K562 (cell line): Measurements from ENCODE around the gene ATP9A. TPM values are rescaled to one million over a fixed set of nuclear protein-coding genes. Genes with fewer than 3 reads are reported as not detected.
A peak's percentile ranks its signal among the peaks of the same experiment; 100 is the strongest.

Experiments used
- ATAC-seq: fragments of 200-7000 bp; cut with Tn5 transposase; 3 replicates; pipeline ENCODE4 v1.9.1; 2020; ENCODE audit warnings: moderate library complexity
- BruUV-seq: library from RNA; stranded (reverse); fragments of 400-500 nt; replicated peaks from 2 replicates; lab custom pipeline; 2021; lab: Mats Ljungman, UMichigan
- CTCF ChIA-PET: fragments of 300-600 bp; formaldehyde crosslinking; extraction: SDS; loops from one replicate; lab custom pipeline; 2021; ENCODE audit warnings: low intra/inter-chr PET ratio; lab: Yijun Ruan, JAX
- POLR2A ChIA-PET: fragments of 300-600, 350-650 bp; sonication (Branson Sonifier 250); formaldehyde crosslinking; extraction: SDS; loops from one replicate; lab custom pipeline; 2021; ENCODE audit warnings: antibody characterized with exemption, inconsistent platforms; lab: Yijun Ruan, JAX
- DNase-seq, 4 experiments: peaks; one replicate each; pipeline versions ENCODE4 v3.0.0 to v3.0.0-alpha.2; 2011 to 2018; ENCODE audit warnings: low spot score in 3 of 4, mixed read lengths in 3 of 4; ENCODE audit errors: extremely low read depth in 1 of 4
- FAIRE-seq: peaks from 2 replicates; lab custom pipeline; 2011; peaks lifted over from hg19 to GRCh38; lab: Jason Lieb, UNC
- H2AFZ ChIP-seq: 2 replicates; pipeline ENCODE4 v1.6.0; 2011; ENCODE audit warnings: low read depth, low read length, control low read depth, inconsistent platforms
- H3K27ac ChIP-seq: fragments of 200-600 bp; 3 replicates; pipeline ENCODE4 v1.8.0; 2011; ENCODE audit warnings: low read depth, mild to moderate bottlenecking, control low read depth, inconsistent platforms, low read length, moderate library complexity, mixed read lengths; ENCODE audit errors: extremely low read depth
- H3K27me3 ChIP-seq, 2 experiments: fragments of 300-600 bp in 1 of 2; 2 replicates in 1 of 2; 3 replicates in 1 of 2; pipeline versions ENCODE4 v1.6.0 to v1.8.0; 2011; ENCODE audit warnings: inconsistent platforms in 2 of 2, low read length in 2 of 2, mild to moderate bottlenecking in 1 of 2, mixed read lengths in 1 of 2, moderate library complexity in 1 of 2; ENCODE audit not compliant: control insufficient read depth in 2 of 2, insufficient read depth in 2 of 2
- H3K36me3 ChIP-seq: fragments of 300-600 bp; 3 replicates; pipeline ENCODE4 v1.8.0; 2011; ENCODE audit warnings: mild to moderate bottlenecking, low read length, inconsistent platforms; ENCODE audit not compliant: control insufficient read depth, insufficient read depth
- H3K4me1 ChIP-seq, 2 experiments: fragments of 200-600 bp in 1 of 2; replicated peaks in 1 of 2; 2 replicates in 1 of 2; 3 replicates in 1 of 2; pipeline versions ENCODE4 v1.5.1 to v1.8.0; 2011; ENCODE audit warnings: inconsistent platforms in 2 of 2, low read length in 2 of 2, mild to moderate bottlenecking in 1 of 2, mixed read lengths in 1 of 2, moderate library complexity in 1 of 2; ENCODE audit not compliant: control insufficient read depth in 2 of 2, insufficient read depth in 2 of 2
- H3K4me2 ChIP-seq: 2 replicates; pipeline ENCODE4 v1.6.1; 2011; ENCODE audit warnings: low read length, control low read depth, inconsistent platforms, mixed read lengths; ENCODE audit not compliant: insufficient read depth
- H3K4me3 ChIP-seq: fragments of 200-600 bp; sonication (generic), shearing (Covaris generic); 2 replicates; pipeline ENCODE4 v1.5.1; 2016; ENCODE audit warnings: control low read depth, inconsistent platforms
- H3K79me2 ChIP-seq: fragments of 200-600 bp; 3 replicates; pipeline ENCODE4 v1.8.0; 2011; ENCODE audit warnings: low read length, inconsistent platforms; ENCODE audit not compliant: control insufficient read depth, insufficient read depth
- H3K9ac ChIP-seq, 2 experiments: 2 replicates each; pipeline versions ENCODE4 v1.6.0 to v1.6.1; 2011; ENCODE audit warnings: low read depth in 2 of 2, low read length in 2 of 2, control low read depth in 1 of 2, inconsistent platforms in 1 of 2, mild to moderate bottlenecking in 1 of 2, mixed read lengths in 1 of 2; ENCODE audit not compliant: insufficient read depth in 1 of 2
- H3K9me1 ChIP-seq: one replicate; pipeline ENCODE4 v1.6.0; 2011; ENCODE audit warnings: inconsistent platforms, mild to moderate bottlenecking, low read length, moderate library complexity; ENCODE audit not compliant: control insufficient read depth, insufficient read depth
- H3K9me3 ChIP-seq: replicated peaks from 2 replicates; pipeline ENCODE4 v1.5.1; 2011; ENCODE audit warnings: low read depth, low read length, inconsistent platforms; ENCODE audit not compliant: control insufficient read depth, insufficient read depth
- H4K20me1 ChIP-seq: replicated peaks from 2 replicates; pipeline ENCODE4 v1.6.1; 2011; ENCODE audit warnings: low read length, inconsistent platforms, mixed read lengths; ENCODE audit not compliant: control insufficient read depth, insufficient read depth
- WGBS: fragments of 100-300 bp; shearing (Covaris generic); methylation state at CpG from one replicate; pipeline ENCODE4 v1.1.6; 2016; ENCODE audit warnings: low coverage, mixed read lengths; ENCODE audit not compliant: insufficient coverage; ENCODE audit errors: missing lambda C conversion rate; 5-methylcytosine and 5-hydroxymethylcytosine counted together
- in situ Hi-C: fragments of 300-500 bp; cut with MboI; formaldehyde crosslinking; loops from 4 replicates; pipeline ENCODE4 v1.15.0; 2018; ENCODE audit warnings: inconsistent platforms, mixed read lengths
- intact Hi-C: fragments of 100-400 bp; cut with micrococcal nuclease; formaldehyde crosslinking; loops from 2 replicates; pipeline ENCODE4 v1.14.2; 2022
- polyA plus RNA-seq, 8 experiments: library from polyadenylated mRNA; depleted of rRNA in 4 of 8; stranded (reverse) in 5 of 8; unstranded in 3 of 8; fragments of >200 nt; fragmentation: Nextera tagmentation in 2 of 8; fragmentation: Illumina TruSeq in 1 of 8; extraction: Ambion mirVana in 2 of 8; extraction: Trizol in 1 of 8; gene quantifications; 2 replicates each; pipeline versions ENCODE4 v1.2.1 to v1.2.3, GENCODE V29; 2011 to 2014; ENCODE audit warnings: inconsistent platforms in 1 of 8, missing spikeins in 1 of 8
- total RNA-seq, 7 experiments: library from RNA; depleted of rRNA in 6 of 7; stranded (reverse); fragments of >200 nt in 6 of 7; fragmentation: Illumina TruSeq in 2 of 7; extraction: Trizol in 2 of 7; gene quantifications; 2 replicates each; pipeline versions ENCODE4 v1.2.1 to v1.2.3, GENCODE V29; 2011 to 2021; ENCODE audit warnings: low replicate concordance in 1 of 7
- TF ChIP-seq, protein P1 (sequence below), 3 experiments: fragments of 200-800 bp in 1 of 3; fragments of 250-450 bp in 1 of 3; fragments of 450-650 bp in 1 of 3; sonication (Bioruptor Pico) in 1 of 3; sonication (Bioruptor generic) in 1 of 3; formaldehyde crosslinking in 1 of 3; IDR thresholded peaks; 2 replicates each; pipeline versions ENCODE4 v1.6.1 to v1.8.0; 2016 to 2022; ENCODE audit warnings: mild to moderate bottlenecking in 2 of 3, missing genetic modification characterization in 2 of 3, missing compliant biosample characterization in 1 of 3, moderate library complexity in 1 of 3
- TF ChIP-seq, protein P2 (sequence below): fragments of 250-450 bp; sonication (Bioruptor Pico); IDR thresholded peaks from 2 replicates; pipeline ENCODE4 v1.5.0; 2022; ENCODE audit warnings: mild to moderate bottlenecking

The ATP9A gene
- total and polyA plus RNA-seq, 9 of the 15 experiments (the other 6 are each of a cell fraction or from before 2014, with no cell fraction given), result 0.18 to 0.62 (median 0.29) TPM

- Histone ChIP-seq H2AFZ (no peak overlapping the region), H3K27ac (no peak overlapping the region)
- intact Hi-C loops, result no loop called here
- TF ChIP-seq, protein P1, sequence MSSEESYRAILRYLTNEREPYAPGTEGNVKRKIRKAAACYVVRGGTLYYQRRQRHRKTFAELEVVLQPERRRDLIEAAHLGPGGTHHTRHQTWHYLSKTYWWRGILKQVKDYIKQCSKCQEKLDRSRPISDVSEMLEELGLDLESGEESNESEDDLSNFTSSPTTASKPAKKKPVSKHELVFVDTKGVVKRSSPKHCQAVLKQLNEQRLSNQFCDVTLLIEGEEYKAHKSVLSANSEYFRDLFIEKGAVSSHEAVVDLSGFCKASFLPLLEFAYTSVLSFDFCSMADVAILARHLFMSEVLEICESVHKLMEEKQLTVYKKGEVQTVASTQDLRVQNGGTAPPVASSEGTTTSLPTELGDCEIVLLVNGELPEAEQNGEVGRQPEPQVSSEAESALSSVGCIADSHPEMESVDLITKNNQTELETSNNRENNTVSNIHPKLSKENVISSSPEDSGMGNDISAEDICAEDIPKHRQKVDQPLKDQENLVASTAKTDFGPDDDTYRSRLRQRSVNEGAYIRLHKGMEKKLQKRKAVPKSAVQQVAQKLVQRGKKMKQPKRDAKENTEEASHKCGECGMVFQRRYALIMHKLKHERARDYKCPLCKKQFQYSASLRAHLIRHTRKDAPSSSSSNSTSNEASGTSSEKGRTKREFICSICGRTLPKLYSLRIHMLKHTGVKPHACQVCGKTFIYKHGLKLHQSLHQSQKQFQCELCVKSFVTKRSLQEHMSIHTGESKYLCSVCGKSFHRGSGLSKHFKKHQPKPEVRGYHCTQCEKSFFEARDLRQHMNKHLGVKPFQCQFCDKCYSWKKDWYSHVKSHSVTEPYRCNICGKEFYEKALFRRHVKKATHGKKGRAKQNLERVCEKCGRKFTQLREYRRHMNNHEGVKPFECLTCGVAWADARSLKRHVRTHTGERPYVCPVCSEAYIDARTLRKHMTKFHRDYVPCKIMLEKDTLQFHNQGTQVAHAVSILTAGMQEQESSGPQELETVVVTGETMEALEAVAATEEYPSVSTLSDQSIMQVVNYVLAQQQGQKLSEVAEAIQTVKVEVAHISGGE (CRISPR knock-in tag; IDR thresholded peaks at IDR 0.05), result peak in 1 of 3 experiments; percentile 36; a peak in 1 of 6 replicates
- TF ChIP-seq, protein P2, sequence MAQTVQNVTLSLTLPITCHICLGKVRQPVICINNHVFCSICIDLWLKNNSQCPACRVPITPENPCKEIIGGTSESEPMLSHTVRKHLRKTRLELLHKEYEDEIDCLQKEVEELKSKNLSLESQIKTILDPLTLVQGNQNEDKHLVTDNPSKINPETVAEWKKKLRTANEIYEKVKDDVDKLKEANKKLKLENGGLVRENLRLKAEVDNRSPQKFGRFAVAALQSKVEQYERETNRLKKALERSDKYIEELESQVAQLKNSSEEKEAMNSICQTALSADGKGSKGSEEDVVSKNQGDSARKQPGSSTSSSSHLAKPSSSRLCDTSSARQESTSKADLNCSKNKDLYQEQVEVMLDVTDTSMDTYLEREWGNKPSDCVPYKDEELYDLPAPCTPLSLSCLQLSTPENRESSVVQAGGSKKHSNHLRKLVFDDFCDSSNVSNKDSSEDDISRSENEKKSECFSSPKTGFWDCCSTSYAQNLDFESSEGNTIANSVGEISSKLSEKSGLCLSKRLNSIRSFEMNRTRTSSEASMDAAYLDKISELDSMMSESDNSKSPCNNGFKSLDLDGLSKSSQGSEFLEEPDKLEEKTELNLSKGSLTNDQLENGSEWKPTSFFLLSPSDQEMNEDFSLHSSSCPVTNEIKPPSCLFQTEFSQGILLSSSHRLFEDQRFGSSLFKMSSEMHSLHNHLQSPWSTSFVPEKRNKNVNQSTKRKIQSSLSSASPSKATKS (CRISPR knock-in tag), result no peak
- TF ChIP-seq, all 486 proteins: peak for 1
- Histone ChIP-seq H3K4me1 (no peaks in the 10 kb centered on the region), H4K20me1 (no peaks in the 10 kb centered on the region), H3K4me3 (no peak overlapping the region), H3K79me2 (no peaks in the 10 kb centered on the region), H3K4me2 (no peak overlapping the region), H3K27me3 (peaks cover 2 to 36% of the 10 kb centered on the region in 2 experiments), H3K9me3 (no peaks in the 10 kb centered on the region), H3K9me1 (no peaks in the 10 kb centered on the region), H3K36me3 (no peaks in the 10 kb centered on the region), H3K9ac (no peak overlapping the region)
- no TSS peak for BruUV-seq
- POLR2A ChIA-PET, result interaction anchor here (0.6 kb wide), 1 partner anchor 1560 kb away, joined by 3 read pairs; no protein-coding TSS in a partner anchor
- FAIRE-seq, result no peak
- in situ Hi-C loops, result no loop called here
- DNase-seq, result no peak
- CTCF ChIA-PET, result no interaction called here
- ATAC-seq, result no peak
- WGBS, result under 1% methylated on average over 10 of the region's 11 CpGs
Observed at GRCh38 chr20:51735728-51736600, 32.2 kb downstream of the ATP9A start.
